OCI-LY3 (cell line): ENCODE measurements around the gene TECR.

Source experiments
- CTCF ChIP-seq: fragments of 200-600, 300-600 bp; sonication (generic); IDR thresholded peaks from 2 replicates; pipeline ENCODE4 v1.5.1; 2014; ENCODE audit warnings: antibody characterized with exemption, low read length, low read depth
- EZH2phosphoT487 ChIP-seq: fragments of 200-600 bp; shearing (Covaris generic); IDR thresholded peaks from 2 replicates; pipeline ENCODE4 v1.6.1; 2018; ENCODE audit warnings: antibody characterized with exemption, mixed run types, low read depth

- TF ChIP-seq EZH2phosphoT487, result no peak
- TF ChIP-seq CTCF, result no peak
Measured at GRCh38 chr19:14561249-14561648, 31.9 kb downstream of the TECR start.
